WTC11 (cell line): ENCODE measurements around the gene IFRD2. TPM values are rescaled to one million over a fixed set of nuclear protein-coding genes. Genes with fewer than 3 reads are reported as not detected.
A peak's percentile ranks its signal among the peaks of the same experiment; 100 is the strongest.

Experiments used
- AFF4 ChIP-seq: sonication (generic); formaldehyde crosslinking; IDR thresholded peaks from 2 replicates; pipeline ENCODE4 v1.8.1; 2023; ENCODE audit warnings: mild to moderate bottlenecking, missing genetic modification reagents, borderline replicate concordance
- ATF1 ChIP-seq: sonication (generic); formaldehyde crosslinking; IDR thresholded peaks from 2 replicates; pipeline ENCODE4 v1.8.1; 2023; ENCODE audit warnings: mild to moderate bottlenecking, moderate library complexity, missing genetic modification reagents
- CBFB ChIP-seq: sonication (generic); formaldehyde crosslinking; IDR thresholded peaks from 2 replicates; pipeline ENCODE4 v1.8.1; 2022; ENCODE audit warnings: mild to moderate bottlenecking, low read depth, missing genetic modification reagents
- CDX4 ChIP-seq: fragments of 250-450 bp; sonication (Bioruptor Pico); IDR thresholded peaks from 2 replicates; pipeline ENCODE4 v1.9.0; 2021; ENCODE audit warnings: moderate library complexity, mild to moderate bottlenecking, inconsistent platforms, borderline replicate concordance
- CREB1 ChIP-seq: sonication (generic); formaldehyde crosslinking; IDR thresholded peaks from 2 replicates; pipeline ENCODE4 v1.8.0; 2023; ENCODE audit warnings: mild to moderate bottlenecking, missing genetic modification reagents
- E2F1 ChIP-seq: sonication (generic); formaldehyde crosslinking; IDR thresholded peaks from 2 replicates; pipeline ENCODE4 v1.8.0; 2022; ENCODE audit warnings: mild to moderate bottlenecking, missing genetic modification reagents
- E2F4 ChIP-seq: sonication (generic); formaldehyde crosslinking; IDR thresholded peaks from 2 replicates; pipeline ENCODE4 v1.8.1; 2022; ENCODE audit warnings: low read depth, mild to moderate bottlenecking, moderate library complexity, missing genetic modification reagents, borderline replicate concordance
- ESRRA ChIP-seq: sonication (generic); formaldehyde crosslinking; IDR thresholded peaks from 2 replicates; pipeline ENCODE4 v1.8.1; 2022; ENCODE audit warnings: mild to moderate bottlenecking, missing genetic modification reagents, borderline replicate concordance
- ETV6 ChIP-seq: sonication (generic); formaldehyde crosslinking; IDR thresholded peaks from 2 replicates; pipeline ENCODE4 v1.8.1; 2022; ENCODE audit warnings: mild to moderate bottlenecking, missing genetic modification reagents
- FOXJ3 ChIP-seq: sonication (generic); formaldehyde crosslinking; IDR thresholded peaks from 2 replicates; pipeline ENCODE4 v1.9.0; 2021; ENCODE audit warnings: missing genetic modification reagents, mild to moderate bottlenecking, borderline replicate concordance
- FOXK1 ChIP-seq: sonication (generic); formaldehyde crosslinking; IDR thresholded peaks from 2 replicates; pipeline ENCODE4 v1.8.0; 2022; ENCODE audit warnings: mild to moderate bottlenecking, moderate library complexity, missing genetic modification reagents
- IRF2 ChIP-seq: sonication (generic); formaldehyde crosslinking; IDR thresholded peaks from 2 replicates; pipeline ENCODE4 v1.8.0; 2022; ENCODE audit warnings: low read depth, missing genetic modification reagents, borderline replicate concordance
- JUN ChIP-seq: sonication (generic); formaldehyde crosslinking; IDR thresholded peaks from 2 replicates; pipeline ENCODE4 v1.8.0; 2023; ENCODE audit warnings: mild to moderate bottlenecking, missing genetic modification reagents
- MLX ChIP-seq: sonication (generic); formaldehyde crosslinking; IDR thresholded peaks from 2 replicates; pipeline ENCODE4 v1.8.1; 2023; ENCODE audit warnings: mild to moderate bottlenecking, missing genetic modification reagents, moderate library complexity
- MXD4 ChIP-seq: fragments of 250-450 bp; sonication (Bioruptor Pico); IDR thresholded peaks from 2 replicates; pipeline ENCODE4 v1.8.0; 2021; ENCODE audit warnings: mild to moderate bottlenecking, moderate library complexity, borderline replicate concordance
- NFATC4 ChIP-seq: fragments of 250-450 bp; sonication (Bioruptor Pico); IDR thresholded peaks from 2 replicates; pipeline ENCODE4 v1.9.0; 2021; ENCODE audit warnings: mild to moderate bottlenecking
- NFE2L1 ChIP-seq: sonication (generic); formaldehyde crosslinking; IDR thresholded peaks from 2 replicates; pipeline ENCODE4 v1.8.1; 2023; ENCODE audit warnings: missing genetic modification reagents
- OVOL2 ChIP-seq: fragments of 250-450 bp; sonication (Bioruptor Pico); IDR thresholded peaks from 2 replicates; pipeline ENCODE4 v1.9.0; 2021; ENCODE audit warnings: mild to moderate bottlenecking, borderline replicate concordance
- PRRX2 ChIP-seq: fragments of 250-450 bp; sonication (Bioruptor Pico); IDR thresholded peaks from 2 replicates; pipeline ENCODE4 v1.8.0; 2021; ENCODE audit warnings: mild to moderate bottlenecking
- RELA ChIP-seq: sonication (generic); formaldehyde crosslinking; IDR thresholded peaks from 2 replicates; pipeline ENCODE4 v1.8.1; 2022; ENCODE audit warnings: missing genetic modification reagents, mild to moderate bottlenecking, borderline replicate concordance
- RORB ChIP-seq: fragments of 250-450 bp; sonication (Bioruptor Pico); IDR thresholded peaks from 2 replicates; pipeline ENCODE4 v1.9.0; 2021; ENCODE audit warnings: mild to moderate bottlenecking
- SMAD4 ChIP-seq: sonication (generic); formaldehyde crosslinking; IDR thresholded peaks from 2 replicates; pipeline ENCODE4 v1.8.0; 2022; ENCODE audit warnings: mild to moderate bottlenecking, missing genetic modification reagents
- SOX15 ChIP-seq: fragments of 250-450 bp; sonication (Bioruptor Pico); IDR thresholded peaks from 2 replicates; pipeline ENCODE4 v1.9.0; 2021; ENCODE audit warnings: mild to moderate bottlenecking
- TEAD4 ChIP-seq: sonication (generic); formaldehyde crosslinking; IDR thresholded peaks from 2 replicates; pipeline ENCODE4 v1.8.0; 2022; ENCODE audit warnings: mild to moderate bottlenecking, missing genetic modification reagents
- TP53 ChIP-seq: sonication (generic); formaldehyde crosslinking; IDR thresholded peaks from 2 replicates; pipeline ENCODE4 v1.8.1; 2023; ENCODE audit warnings: mild to moderate bottlenecking, missing genetic modification reagents
- USF2 ChIP-seq: sonication (generic); formaldehyde crosslinking; IDR thresholded peaks from 2 replicates; pipeline ENCODE4 v1.8.1; 2023; ENCODE audit warnings: mild to moderate bottlenecking, missing genetic modification reagents, moderate library complexity
- ZNF138 ChIP-seq: sonication (generic); formaldehyde crosslinking; conservative IDR thresholded peaks from 2 replicates; pipeline ENCODE4 v1.8.1; 2022; ENCODE audit warnings: mild to moderate bottlenecking, moderate library complexity, missing genetic modification reagents
- ZNF317 ChIP-seq: sonication (generic); formaldehyde crosslinking; IDR thresholded peaks from 2 replicates; pipeline ENCODE4 v1.8.1; 2023; ENCODE audit warnings: low read depth, mild to moderate bottlenecking, moderate library complexity, missing genetic modification reagents, borderline replicate concordance
- ZNF423 ChIP-seq: fragments of 250-450 bp; sonication (Bioruptor Pico); IDR thresholded peaks from 2 replicates; pipeline ENCODE4 v2.1.2; 2022; ENCODE audit warnings: mild to moderate bottlenecking, moderate library complexity
- ZNF425 ChIP-seq: fragments of 250-450 bp; sonication (Bioruptor Pico); conservative IDR thresholded peaks from 2 replicates; pipeline ENCODE4 v1.9.0; 2021; ENCODE audit warnings: mild to moderate bottlenecking
- ZNF671 ChIP-seq: fragments of 250-450 bp; sonication (Bioruptor Pico); IDR thresholded peaks from 2 replicates; pipeline ENCODE4 v1.8.0; 2021; ENCODE audit warnings: mild to moderate bottlenecking
- total RNA-seq: library from RNA; stranded (reverse); gene quantifications from 3 replicates; pipeline ENCODE4 v1.2.3, GENCODE V29; 2021

The IFRD2 gene
- total RNA-seq, 1 experiment from 2014 or later = 92.0 TPM

- no peak for TF ChIP-seq USF2 (CRISPR knock-in tag)
- TF ChIP-seq TP53 (CRISPR knock-in tag) = no peak
- peak; percentile 44; the same call in 1 of the 2 replicates for TF ChIP-seq ETV6 (CRISPR knock-in tag)
- TF ChIP-seq ZNF423 = no peak
- TF ChIP-seq ESRRA = no peak
- peak; percentile 77; the same call in 1 of the 2 replicates for TF ChIP-seq CBFB (CRISPR knock-in tag)
- no peak for TF ChIP-seq AFF4
- TF ChIP-seq ZNF425 (CRISPR knock-in tag) = no peak
- TF ChIP-seq MXD4 = no peak
- TF ChIP-seq ATF1 = no peak
- TF ChIP-seq IRF2 (CRISPR knock-in tag) = no peak
- TF ChIP-seq MLX (CRISPR knock-in tag) = 0 out of 2 replicates have a peak, but pooled peaks have one; percentile 16
- peak; percentile 72 for TF ChIP-seq FOXK1 (CRISPR knock-in tag)
- TF ChIP-seq CREB1 (CRISPR knock-in tag) = no peak
- no peak for TF ChIP-seq SMAD4 (CRISPR knock-in tag)
- no peak for TF ChIP-seq ZNF671 (CRISPR knock-in tag)
- TF ChIP-seq RELA = no peak
- TF ChIP-seq PRRX2 (CRISPR knock-in tag) = no peak
- TF ChIP-seq NFE2L1 (CRISPR knock-in tag) = no peak
- TF ChIP-seq ZNF317 (CRISPR knock-in tag) = no peak
- no peak for TF ChIP-seq NFATC4 (CRISPR knock-in tag)
- no peak for TF ChIP-seq JUN (CRISPR knock-in tag)
- TF ChIP-seq SOX15 (CRISPR knock-in tag) = no peak
- TF ChIP-seq FOXJ3 = no peak
- TF ChIP-seq OVOL2 = no peak
- TF ChIP-seq CDX4 (CRISPR knock-in tag) = no peak
- TF ChIP-seq ZNF138 (CRISPR knock-in tag) = peak; percentile 78; the same call in 1 of the 2 replicates
- TF ChIP-seq E2F1 (CRISPR knock-in tag) = 0 out of 2 replicates have a peak, but pooled peaks have one; percentile 1
- TF ChIP-seq E2F4 (CRISPR knock-in tag) = no peak
- TF ChIP-seq RORB (CRISPR knock-in tag) = no peak
- TF ChIP-seq TEAD4 (CRISPR knock-in tag) = no peak
Measured at GRCh38 chr3:50327943-50328691, 35.9 kb upstream of the IFRD2 start, which contains the start of gene TUSC2 (continued).
